Ovary (tissue), 9 donors: ENCODE measurements around the gene MAP2K5. TPM values are rescaled to one million over a fixed set of nuclear protein-coding genes. Genes with fewer than 3 reads are reported as not detected.

ENCODE experiments used
- DNase-seq, 5 donors: peaks; one replicate each; pipeline ENCODE4 v3.0.0-alpha.2; 2019 to 2020
- H3K27ac ChIP-seq, 2 donors: fragments of 200-600 bp; one replicate each; pipeline versions ENCODE4 v1.5.1 to v1.8.0; 2019 to 2022
- H3K27me3 ChIP-seq: fragments of 200-600 bp; one replicate; pipeline ENCODE4 v1.8.0; 2022
- H3K36me3 ChIP-seq: fragments of 200-600 bp; sonication (generic); one replicate; pipeline ENCODE4 v1.5.1; 2019
- H3K4me1 ChIP-seq: one replicate; pipeline ENCODE4 v1.8.1; 2013; ENCODE audit warnings: mild to moderate bottlenecking, moderate library complexity; ENCODE audit not compliant: insufficient read depth
- H3K4me3 ChIP-seq: fragments of 200-600 bp; sonication (generic); one replicate; pipeline ENCODE4 v1.5.1; 2017
- H3K9me3 ChIP-seq, 2 donors: fragments of 200-600 bp in 1 of 2; sonication (generic) in 1 of 2; one replicate each; pipeline versions ENCODE4 v1.5.1 to v1.8.1; 2013 to 2019; ENCODE audit warnings: mild to moderate bottlenecking in 1 of 2, moderate library complexity in 1 of 2
- EP300 ChIP-seq: sonication (generic); formaldehyde crosslinking; IDR thresholded peaks from one replicate; pipeline ENCODE4 v1.6.1; 2017; ENCODE audit warnings: antibody characterized with exemption
- POLR2A ChIP-seq: fragments of 450-650 bp; IDR thresholded peaks from one replicate; pipeline ENCODE4 v1.6.1; 2017; ENCODE audit warnings: antibody characterized with exemption, mild to moderate bottlenecking, moderate library complexity
- WGBS, 3 donors: extraction: QIAGEN DNeasy Blood & Tissue Kit in 1 of 3; methylation state at CpG; one replicate each; pipeline versions ENCODE4 v1.1.5 to v1.1.7; 2013 to 2017; 5-methylcytosine and 5-hydroxymethylcytosine counted together
- intact Hi-C, 4 donors: fragments of 100-400 bp; cut with DNase I; formaldehyde crosslinking; loops; one replicate each; pipeline versions ENCODE4 v1.11.0 to v1.15.1; 2022 to 2023
- polyA plus RNA-seq, 2 donors: library from polyadenylated mRNA; stranded (reverse); fragments of 200-250 nt in 1 of 2; fragments of 350-450 nt in 1 of 2; fragmentation: Illumina TruSeq in 1 of 2; extraction: RNeasy Lipid Tissue Mini Kit (QIAGEN cat#74804) in 1 of 2; gene quantifications; one replicate each; pipeline ENCODE4 v1.2.3, GENCODE V29; 2013 to 2014
- total RNA-seq, 7 donors: library from RNA; depleted of rRNA in 2 of 7; stranded (reverse); fragments of >200 nt in 2 of 7; fragmentation: NEBNext Ultra II Directional in 3 of 7; extraction: Animal tissue kit (Norgen Biotek cat#: 25700) in 3 of 7; gene quantifications; one replicate each; pipeline versions ENCODE4 v1.1.0 to v1.2.4, GENCODE V29; 2016 to 2023
- TF ChIP-seq, protein P1 (sequence below), 3 donors: fragments of 450-650 bp in 2 of 3; fragments of 200-600 bp in 1 of 3; IDR thresholded peaks; one replicate each; pipeline versions ENCODE4 v1.5.1 to v1.8.0; 2016 to 2022; ENCODE audit warnings: antibody characterized with exemption in 3 of 3, mild to moderate bottlenecking in 1 of 3
- donor health status: DM: no; HTN: no; CAD: no; lungs with moderate emphysema.
- donor health status: DM: no; HTN: no; CAD: no.
- donor health status: Bipolar disorder and iron deficiency.
- donor health status: DM: yes; HTN: yes; CAD: no.
- donor health status: DM: no; HTN: no; CAD: no.
- donor health status: DM: yes; HTN: yes; CAD: no.

Gene MAP2K5
- total and polyA plus RNA-seq, 9 donors, result 4.0 to 39.8 (median 23.2) TPM

GRCh38 chr15:67740405-67740804 is 197.9 kb downstream of the MAP2K5 start:
- 98 to 99% (median 98%) methylated on average over 3 of the region's 3 CpGs for WGBS, 3 donors
- H3K36me3 ChIP-seq, result no peaks in the 10 kb centered on the region
- H3K9me3 ChIP-seq, result no peaks in the 10 kb centered on the region
- TF ChIP-seq POLR2A (no peak), EP300 (no peak)
- TF ChIP-seq, protein P1, sequence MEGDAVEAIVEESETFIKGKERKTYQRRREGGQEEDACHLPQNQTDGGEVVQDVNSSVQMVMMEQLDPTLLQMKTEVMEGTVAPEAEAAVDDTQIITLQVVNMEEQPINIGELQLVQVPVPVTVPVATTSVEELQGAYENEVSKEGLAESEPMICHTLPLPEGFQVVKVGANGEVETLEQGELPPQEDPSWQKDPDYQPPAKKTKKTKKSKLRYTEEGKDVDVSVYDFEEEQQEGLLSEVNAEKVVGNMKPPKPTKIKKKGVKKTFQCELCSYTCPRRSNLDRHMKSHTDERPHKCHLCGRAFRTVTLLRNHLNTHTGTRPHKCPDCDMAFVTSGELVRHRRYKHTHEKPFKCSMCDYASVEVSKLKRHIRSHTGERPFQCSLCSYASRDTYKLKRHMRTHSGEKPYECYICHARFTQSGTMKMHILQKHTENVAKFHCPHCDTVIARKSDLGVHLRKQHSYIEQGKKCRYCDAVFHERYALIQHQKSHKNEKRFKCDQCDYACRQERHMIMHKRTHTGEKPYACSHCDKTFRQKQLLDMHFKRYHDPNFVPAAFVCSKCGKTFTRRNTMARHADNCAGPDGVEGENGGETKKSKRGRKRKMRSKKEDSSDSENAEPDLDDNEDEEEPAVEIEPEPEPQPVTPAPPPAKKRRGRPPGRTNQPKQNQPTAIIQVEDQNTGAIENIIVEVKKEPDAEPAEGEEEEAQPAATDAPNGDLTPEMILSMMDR (IDR thresholded peaks at IDR 0.05), result no peak
- intact Hi-C loops, result no loop called here
- no peaks in the 10 kb centered on the region for H3K4me1 ChIP-seq
- H3K27me3 ChIP-seq, result no peaks in the 10 kb centered on the region
- no peak for DNase-seq
- no peak overlapping the region for H3K27ac ChIP-seq
- H3K4me3 ChIP-seq, result no peak overlapping the region

DNA sequence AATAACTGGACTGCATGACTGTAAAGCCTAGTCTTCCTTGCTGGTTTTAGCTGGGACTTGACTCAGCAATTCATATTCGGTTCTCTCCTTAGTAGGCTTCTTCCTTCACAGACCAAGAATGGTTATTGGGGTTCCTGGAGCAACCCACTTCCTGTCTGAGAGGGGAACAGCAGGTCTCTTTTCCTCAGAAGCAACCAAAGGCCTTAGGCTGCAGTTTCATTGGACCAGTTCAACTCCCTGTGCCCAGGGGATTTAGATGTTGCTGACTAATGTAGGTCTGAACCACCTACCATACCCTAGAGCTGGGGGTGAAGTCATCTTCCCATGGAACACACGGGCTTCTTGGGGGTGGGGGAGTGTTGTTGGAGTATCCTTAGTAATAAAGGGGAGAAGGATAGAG is 198.8 kb downstream of the MAP2K5 start:
- H3K9me3 ChIP-seq, result no peaks in the 10 kb centered on the region
- intact Hi-C loops, result no loop called here
- H3K4me3 ChIP-seq, result no peak overlapping the region
- no peaks in the 10 kb centered on the region for H3K36me3 ChIP-seq
- DNase-seq, result no peak
- H3K4me1 ChIP-seq, result no peaks in the 10 kb centered on the region
- TF ChIP-seq, protein P1 (IDR thresholded peaks at IDR 0.05), result no peak
- TF ChIP-seq EP300, result no peak
- no peak for TF ChIP-seq POLR2A
- no peak overlapping the region for H3K27ac ChIP-seq
- H3K27me3 ChIP-seq, result no peaks in the 10 kb centered on the region
- WGBS, 3 donors, result 82 to 88% (median 86%) methylated on average over 2 of the region's 2 CpGs

- Histone ChIP-seq H3K27me3 (no peaks in the 10 kb centered on the region), H3K36me3 (no peaks in the 10 kb centered on the region), H3K9me3 (no peaks in the 10 kb centered on the region), H3K4me1 (no peaks in the 10 kb centered on the region), H3K27ac (no peak overlapping the region), H3K4me3 (no peak overlapping the region)
- intact Hi-C loops, result no loop called here
- no peak for DNase-seq
- TF ChIP-seq POLR2A (no peak), EP300 (no peak)
- TF ChIP-seq, protein P1 (IDR thresholded peaks at IDR 0.05), result no peak
These were observed 201.1 kb downstream of the MAP2K5 start for GRCh38 chr15:67743558-67743957.

DNA sequence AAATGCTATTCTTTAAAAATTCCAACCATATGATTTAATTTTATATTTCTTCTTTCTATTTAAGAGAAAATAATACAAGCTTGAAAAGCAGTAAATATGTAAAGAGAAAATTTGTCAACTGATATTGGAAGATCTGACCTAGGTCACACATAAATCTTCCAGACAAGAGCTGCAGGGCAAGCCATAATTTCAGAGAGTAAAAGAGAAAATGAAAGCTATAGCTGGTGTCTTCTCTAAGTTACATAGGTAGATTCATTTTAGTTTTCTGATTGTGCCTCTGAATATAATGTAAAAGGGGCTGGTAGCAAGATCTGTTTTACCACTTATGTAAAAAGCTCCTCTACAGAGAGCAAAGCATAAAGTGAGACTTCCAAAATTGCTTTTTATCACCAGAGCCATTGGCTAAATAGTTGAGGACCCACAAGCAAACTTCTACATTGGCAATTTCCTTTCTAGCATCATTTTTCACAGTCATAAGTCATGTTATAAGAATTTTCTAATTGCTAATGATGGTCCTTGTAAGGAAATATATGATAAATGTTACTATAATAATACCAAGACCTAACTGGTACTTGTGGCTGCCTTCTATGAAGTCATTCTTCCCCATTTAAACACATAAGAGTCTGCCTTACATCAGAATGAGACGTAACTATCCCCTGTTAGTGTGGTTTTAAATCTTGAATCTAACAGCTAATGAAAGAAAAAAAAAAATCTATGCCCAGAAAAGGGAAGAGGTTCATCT is 202.0 kb downstream of the MAP2K5 start:
- DNase-seq, result no peak
- H3K27me3 ChIP-seq, result no peaks in the 10 kb centered on the region
- H3K4me1 ChIP-seq, result no peaks in the 10 kb centered on the region
- no peaks in the 10 kb centered on the region for H3K9me3 ChIP-seq
- H3K36me3 ChIP-seq, result no peaks in the 10 kb centered on the region
- no peak overlapping the region for H3K4me3 ChIP-seq
- no peak overlapping the region for H3K27ac ChIP-seq
- TF ChIP-seq POLR2A (no peak), EP300 (no peak)
- TF ChIP-seq, protein P1 (IDR thresholded peaks at IDR 0.05), result no peak
- 74 to 95% (median 95%) methylated on average over 1 of the region's 1 CpG for WGBS, 3 donors
- intact Hi-C loops, result no loop called here
